BLaER1 (cell line): ENCODE results near the gene CEP112.

Experiments used
- H3K27ac ChIP-seq: shearing (Covaris generic); formaldehyde crosslinking; 2 replicates; pipeline ENCODE4 v1.8.1; 2022
- H3K27me3 ChIP-seq: shearing (Covaris generic); formaldehyde crosslinking; 2 replicates; pipeline ENCODE4 v1.8.1; 2022
- H3K36me3 ChIP-seq: shearing (Covaris generic); formaldehyde crosslinking; 2 replicates; pipeline ENCODE4 v1.8.1; 2022
- H3K4me1 ChIP-seq: shearing (Covaris generic); formaldehyde crosslinking; 2 replicates; pipeline ENCODE4 v1.8.1; 2022
- H3K4me2 ChIP-seq: shearing (Covaris generic); formaldehyde crosslinking; 2 replicates; pipeline ENCODE4 v1.8.1; 2022
- H3K4me3 ChIP-seq: shearing (Covaris generic); formaldehyde crosslinking; 2 replicates; pipeline ENCODE4 v1.8.1; 2022
- H3K9ac ChIP-seq: shearing (Covaris generic); formaldehyde crosslinking; 2 replicates; pipeline ENCODE4 v1.8.1; 2022
- H3K9me3 ChIP-seq: shearing (Covaris generic); formaldehyde crosslinking; 2 replicates; pipeline ENCODE4 v1.8.1; 2022
- H4K20me1 ChIP-seq: shearing (Covaris generic); formaldehyde crosslinking; 2 replicates; pipeline ENCODE4 v1.8.1; 2022
- Cebpa-rat ChIP-seq: shearing (Covaris generic); IDR thresholded peaks from 2 replicates; pipeline ENCODE4 v1.8.1; 2022

The CEP112 gene

GRCh38 chr17:65627891-65628643 is 563.9 kb downstream of the CEP112 start:
- 0 out of 2 replicates have a peak, but pooled peaks cover 6% of the 10 kb centered on the region for H3K9me3 ChIP-seq
- no peaks in the 10 kb centered on the region for H4K20me1 ChIP-seq
- H3K9ac ChIP-seq: no peak overlapping the region
- H3K27ac ChIP-seq: no peak overlapping the region
- no peaks in the 10 kb centered on the region for H3K36me3 ChIP-seq
- H3K27me3 ChIP-seq: no peaks in the 10 kb centered on the region
- peaks cover 8% of the 10 kb centered on the region for H3K4me1 ChIP-seq
- TF ChIP-seq Cebpa-rat: no peak
- H3K4me2 ChIP-seq: no peak overlapping the region
- H3K4me3 ChIP-seq: no peak overlapping the region

- Histone ChIP-seq H3K9me3 (0 out of 2 replicates have a peak, but pooled peaks cover 6% of the 10 kb centered on the region), H3K27me3 (no peaks in the 10 kb centered on the region), H3K4me1 (peaks cover 8% of the 10 kb centered on the region), H3K9ac (no peak overlapping the region), H3K27ac (no peak overlapping the region), H3K4me2 (no peak overlapping the region), H3K4me3 (no peak overlapping the region), H4K20me1 (no peaks in the 10 kb centered on the region), H3K36me3 (no peaks in the 10 kb centered on the region)
- no peak for TF ChIP-seq Cebpa-rat
These were observed 564.8 kb downstream of the CEP112 start for GRCh38 chr17:65627108-65627507.

- Histone ChIP-seq H3K9ac (no peak overlapping the region), H3K4me3 (no peak overlapping the region), H3K4me1 (peaks cover 8% of the 10 kb centered on the region), H3K4me2 (no peak overlapping the region), H3K36me3 (no peaks in the 10 kb centered on the region), H3K27ac (no peak overlapping the region), H3K27me3 (no peaks in the 10 kb centered on the region), H4K20me1 (no peaks in the 10 kb centered on the region), H3K9me3 (0 out of 2 replicates have a peak, but pooled peaks cover under 1% of the 10 kb centered on the region)
- no peak for TF ChIP-seq Cebpa-rat
These were observed 565.5 kb downstream of the CEP112 start for GRCh38 chr17:65626451-65626850.

GRCh38 chr17:65618516-65618915 is 573.4 kb downstream of the CEP112 start:
- Histone ChIP-seq H3K27ac (no peak overlapping the region), H3K27me3 (no peaks in the 10 kb centered on the region), H3K4me1 (no peaks in the 10 kb centered on the region), H3K9ac (no peak overlapping the region), H3K9me3 (no peaks in the 10 kb centered on the region), H3K4me3 (no peak overlapping the region), H3K36me3 (no peaks in the 10 kb centered on the region), H3K4me2 (no peak overlapping the region), H4K20me1 (no peaks in the 10 kb centered on the region)
- no peak for TF ChIP-seq Cebpa-rat

DNA sequence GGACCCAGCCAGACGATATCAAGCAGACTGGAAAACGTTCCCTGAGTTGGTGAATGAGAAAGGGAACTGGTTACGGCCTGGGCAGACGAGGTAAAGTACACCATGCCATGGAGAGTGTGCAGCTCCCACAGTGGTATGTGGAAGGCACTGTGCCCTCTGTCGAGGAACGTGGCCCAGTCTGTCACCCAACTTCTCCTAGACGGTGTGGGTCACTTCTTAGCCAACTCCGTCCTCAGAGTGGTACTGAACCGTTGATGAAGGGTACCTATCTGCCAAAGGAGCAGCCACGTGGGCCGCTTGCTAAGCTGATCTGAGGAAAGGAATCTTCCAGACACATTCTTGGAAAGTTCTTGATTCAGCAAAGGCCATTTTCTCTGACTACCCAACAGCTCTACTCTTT is 574.4 kb downstream of the CEP112 start:
- H4K20me1 ChIP-seq: no peaks in the 10 kb centered on the region
- no peaks in the 10 kb centered on the region for H3K4me1 ChIP-seq
- H3K4me3 ChIP-seq: no peak overlapping the region
- no peak overlapping the region for H3K4me2 ChIP-seq
- no peaks in the 10 kb centered on the region for H3K36me3 ChIP-seq
- H3K9me3 ChIP-seq: no peaks in the 10 kb centered on the region
- TF ChIP-seq Cebpa-rat: no peak
- no peaks in the 10 kb centered on the region for H3K27me3 ChIP-seq
- no peak overlapping the region for H3K27ac ChIP-seq
- no peak overlapping the region for H3K9ac ChIP-seq

GRCh38 chr17:65609749-65610148 is 582.2 kb downstream of the CEP112 start:
- H3K4me2 ChIP-seq: no peak overlapping the region
- no peaks in the 10 kb centered on the region for H4K20me1 ChIP-seq
- H3K4me1 ChIP-seq: no peaks in the 10 kb centered on the region
- no peaks in the 10 kb centered on the region for H3K36me3 ChIP-seq
- no peak for TF ChIP-seq Cebpa-rat
- no peak overlapping the region for H3K27ac ChIP-seq
- H3K9me3 ChIP-seq: no peaks in the 10 kb centered on the region
- no peak overlapping the region for H3K4me3 ChIP-seq
- H3K9ac ChIP-seq: no peak overlapping the region
- H3K27me3 ChIP-seq: no peaks in the 10 kb centered on the region

- no peak overlapping the region for H3K4me2 ChIP-seq
- no peaks in the 10 kb centered on the region for H3K27me3 ChIP-seq
- H4K20me1 ChIP-seq: no peaks in the 10 kb centered on the region
- H3K9ac ChIP-seq: no peak overlapping the region
- peaks cover 1% of the 10 kb centered on the region for H3K4me1 ChIP-seq
- no peaks in the 10 kb centered on the region for H3K9me3 ChIP-seq
- no peak for TF ChIP-seq Cebpa-rat
- H3K36me3 ChIP-seq: no peaks in the 10 kb centered on the region
- H3K4me3 ChIP-seq: no peak overlapping the region
- no peak overlapping the region for H3K27ac ChIP-seq
These were observed 582.6 kb downstream of the CEP112 start for GRCh38 chr17:65609286-65609685.

- TF ChIP-seq Cebpa-rat: no peak
- H3K4me1 ChIP-seq: peaks cover 9% of the 10 kb centered on the region
- no peak overlapping the region for H3K27ac ChIP-seq
- no peak overlapping the region for H3K4me3 ChIP-seq
- H3K4me2 ChIP-seq: peak overlapping the region; percentile 36
- H3K36me3 ChIP-seq: no peaks in the 10 kb centered on the region
- H3K9me3 ChIP-seq: no peaks in the 10 kb centered on the region
- no peak overlapping the region for H3K9ac ChIP-seq
- H3K27me3 ChIP-seq: no peaks in the 10 kb centered on the region
- H4K20me1 ChIP-seq: no peaks in the 10 kb centered on the region
These were observed 587.9 kb downstream of the CEP112 start for GRCh38 chr17:65604070-65604469.

DNA sequence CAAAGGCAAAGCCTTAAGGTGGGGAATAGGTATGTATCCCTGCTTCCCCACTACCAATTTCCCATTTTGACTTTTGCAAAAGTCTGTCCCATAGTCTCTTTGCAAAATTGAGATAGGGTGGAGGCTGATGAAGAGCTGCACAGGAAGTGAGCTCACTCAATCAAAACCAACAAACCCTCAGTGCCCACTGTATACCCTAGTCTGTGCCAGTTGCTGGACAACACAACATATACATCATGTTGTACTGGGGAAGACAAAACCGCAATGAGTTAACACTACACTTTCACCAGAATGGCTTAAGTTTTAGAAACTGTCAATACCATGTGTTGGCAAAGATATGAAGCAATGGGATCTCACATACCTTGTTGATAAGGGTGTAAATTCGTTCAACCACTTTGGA is 590.1 kb downstream of the CEP112 start:
- Histone ChIP-seq H3K27ac (no peak overlapping the region), H3K27me3 (no peaks in the 10 kb centered on the region), H3K9ac (no peak overlapping the region), H3K36me3 (no peaks in the 10 kb centered on the region), H4K20me1 (no peaks in the 10 kb centered on the region), H3K4me3 (no peak overlapping the region), H3K9me3 (no peaks in the 10 kb centered on the region), H3K4me2 (no peak overlapping the region), H3K4me1 (peaks cover 9% of the 10 kb centered on the region)
- no peak for TF ChIP-seq Cebpa-rat

- no peak overlapping the region for H3K9ac ChIP-seq
- H3K4me2 ChIP-seq: no peak overlapping the region
- no peak for TF ChIP-seq Cebpa-rat
- H3K4me1 ChIP-seq: peaks cover 9% of the 10 kb centered on the region
- H3K36me3 ChIP-seq: no peaks in the 10 kb centered on the region
- H3K27me3 ChIP-seq: no peaks in the 10 kb centered on the region
- no peaks in the 10 kb centered on the region for H3K9me3 ChIP-seq
- H3K4me3 ChIP-seq: no peak overlapping the region
- H3K27ac ChIP-seq: no peak overlapping the region
- no peaks in the 10 kb centered on the region for H4K20me1 ChIP-seq
These were observed 590.8 kb downstream of the CEP112 start for GRCh38 chr17:65601145-65601544.
